ENCODE data around the gene ORC1. TPM values are rescaled to one million over a fixed set of nuclear protein-coding genes. Genes with fewer than 3 reads are reported as not detected.

The ORC1 gene
- polyA plus RNA-seq, 1 donor (not counting 4 experiments of a cell fraction or from before 2014, with no cell fraction given) = 5.8 TPM

DNA sequence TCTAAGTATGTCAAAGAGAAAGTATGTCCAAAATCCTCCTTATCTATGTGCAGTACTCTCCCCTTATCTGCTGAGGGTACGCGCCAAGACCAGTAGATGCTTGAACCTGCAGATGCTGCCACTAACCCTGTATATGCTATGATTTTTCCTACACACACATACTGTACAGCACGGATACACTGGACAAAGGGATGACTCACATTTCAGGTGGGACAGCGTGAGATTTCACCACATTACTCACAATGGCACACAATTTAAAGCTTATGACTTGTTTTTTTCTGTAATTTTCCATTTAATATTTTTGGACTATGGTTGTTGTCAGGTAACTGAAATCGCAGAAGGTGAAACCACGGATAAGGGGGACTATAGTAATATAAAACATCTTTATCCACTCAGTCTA is 4.1 kb downstream of the ORC1 start:
- FAIRE-seq = no peak
- Histone ChIP-seq H3K9me1 (ENCODE audit: control insufficient read depth, extremely low read depth, insufficient read depth, low read length) (no peaks in the 10 kb centered on the region), H4K20me1 (ENCODE audit: control insufficient read depth, extremely low read depth, insufficient read depth, low read length) (no peaks in the 10 kb centered on the region), H3K9me3 (ENCODE audit: control insufficient read depth, low read depth, low read length) (no peaks in the 10 kb centered on the region), H3K27ac (ENCODE audit: control insufficient read depth, insufficient read depth, low read length) (no peak overlapping the region), H3K4me1 (ENCODE audit: control insufficient read depth, extremely low read depth, insufficient read depth, low read length) (peaks cover 6% of the 10 kb centered on the region), H3K27me3 (ENCODE audit: control insufficient read depth, extremely low read depth, insufficient read depth, low read length) (no peaks in the 10 kb centered on the region), H2AFZ (ENCODE audit: control insufficient read depth, low read length) (no peak overlapping the region), H3K79me2 (ENCODE audit: control insufficient read depth, insufficient read depth, low read length) (peaks cover 15% of the 10 kb centered on the region), H3K4me2 (ENCODE audit: control insufficient read depth, extremely low read depth, insufficient read depth, low read depth, low read length) (no peak overlapping the region), H3K36me3 (ENCODE audit: control insufficient read depth in 2 of 2, extremely low read depth in 1 of 2, insufficient read depth in 2 of 2, low read length in 2 of 2) (peaks cover 0 to 6% of the 10 kb centered on the region in 2 experiments), H3K4me3 (ENCODE audit: control insufficient read depth in 2 of 3, extremely low read depth in 1 of 3, insufficient read depth in 2 of 3, low read depth in 1 of 3, low read length in 3 of 3) (no peak overlapping the region), H3K9ac (ENCODE audit: control insufficient read depth, extremely low read depth, insufficient read depth, low read length) (no peak overlapping the region)
- TF ChIP-seq EZH2 (IDR thresholded peaks at IDR 0.05; ENCODE audit: low read length) = no peak
- TF ChIP-seq, protein P1, sequence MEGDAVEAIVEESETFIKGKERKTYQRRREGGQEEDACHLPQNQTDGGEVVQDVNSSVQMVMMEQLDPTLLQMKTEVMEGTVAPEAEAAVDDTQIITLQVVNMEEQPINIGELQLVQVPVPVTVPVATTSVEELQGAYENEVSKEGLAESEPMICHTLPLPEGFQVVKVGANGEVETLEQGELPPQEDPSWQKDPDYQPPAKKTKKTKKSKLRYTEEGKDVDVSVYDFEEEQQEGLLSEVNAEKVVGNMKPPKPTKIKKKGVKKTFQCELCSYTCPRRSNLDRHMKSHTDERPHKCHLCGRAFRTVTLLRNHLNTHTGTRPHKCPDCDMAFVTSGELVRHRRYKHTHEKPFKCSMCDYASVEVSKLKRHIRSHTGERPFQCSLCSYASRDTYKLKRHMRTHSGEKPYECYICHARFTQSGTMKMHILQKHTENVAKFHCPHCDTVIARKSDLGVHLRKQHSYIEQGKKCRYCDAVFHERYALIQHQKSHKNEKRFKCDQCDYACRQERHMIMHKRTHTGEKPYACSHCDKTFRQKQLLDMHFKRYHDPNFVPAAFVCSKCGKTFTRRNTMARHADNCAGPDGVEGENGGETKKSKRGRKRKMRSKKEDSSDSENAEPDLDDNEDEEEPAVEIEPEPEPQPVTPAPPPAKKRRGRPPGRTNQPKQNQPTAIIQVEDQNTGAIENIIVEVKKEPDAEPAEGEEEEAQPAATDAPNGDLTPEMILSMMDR (optimal IDR thresholded peaks at IDR 0.05 in 1 of 3, IDR thresholded peaks at IDR 0.05 in 1 of 3, conservative IDR thresholded peaks at IDR 0.05 in 1 of 3; ENCODE audit: extremely low read depth in 1 of 3, insufficient read depth in 2 of 3, low read length in 3 of 3) = no peak
- DNase-seq (ENCODE audit: low read depth, low spot score) = no peak
- dilution Hi-C loops (cut with MboI; ENCODE audit: extremely low pct_ligation_motif_present, low sequenced_read_pairs) = no loop called here

- no peak overlapping the region for H3K27ac ChIP-seq (ENCODE audit: control insufficient read depth, insufficient read depth, low read length)
- TF ChIP-seq, protein P1 (optimal IDR thresholded peaks at IDR 0.05 in 1 of 3, IDR thresholded peaks at IDR 0.05 in 1 of 3, conservative IDR thresholded peaks at IDR 0.05 in 1 of 3; ENCODE audit: extremely low read depth in 1 of 3, insufficient read depth in 2 of 3, low read length in 3 of 3) = no peak
- no peak for TF ChIP-seq EZH2 (IDR thresholded peaks at IDR 0.05; ENCODE audit: low read length)
- dilution Hi-C loops (cut with MboI; ENCODE audit: extremely low pct_ligation_motif_present, low sequenced_read_pairs) = no loop called here
Measured at GRCh38 chr1:52399629-52400028, 4.6 kb downstream of the ORC1 start.

More at GRCh38 chr1:52399629-52400028, 4.6 kb downstream of the ORC1 start:
- FAIRE-seq = no peak
- DNase-seq (ENCODE audit: low read depth, low spot score) = no peak
- no peak overlapping the region for H3K4me2 ChIP-seq (ENCODE audit: control insufficient read depth, extremely low read depth, insufficient read depth, low read depth, low read length)
- peaks cover 6% of the 10 kb centered on the region for H3K4me1 ChIP-seq (ENCODE audit: control insufficient read depth, extremely low read depth, insufficient read depth, low read length)
- H4K20me1 ChIP-seq (ENCODE audit: control insufficient read depth, extremely low read depth, insufficient read depth, low read length) = no peaks in the 10 kb centered on the region
- peaks cover 10% of the 10 kb centered on the region for H3K79me2 ChIP-seq (ENCODE audit: control insufficient read depth, insufficient read depth, low read length)
- no peaks in the 10 kb centered on the region for H3K27me3 ChIP-seq (ENCODE audit: control insufficient read depth, extremely low read depth, insufficient read depth, low read length)
- H3K9ac ChIP-seq (ENCODE audit: control insufficient read depth, extremely low read depth, insufficient read depth, low read length) = no peak overlapping the region
- H3K36me3 ChIP-seq (ENCODE audit: control insufficient read depth in 2 of 2, extremely low read depth in 1 of 2, insufficient read depth in 2 of 2, low read length in 2 of 2) = peaks cover 0 to 6% of the 10 kb centered on the region in 2 experiments
- H2AFZ ChIP-seq (ENCODE audit: control insufficient read depth, low read length) = no peak overlapping the region
- no peaks in the 10 kb centered on the region for H3K9me1 ChIP-seq (ENCODE audit: control insufficient read depth, extremely low read depth, insufficient read depth, low read length)
- no peak overlapping the region for H3K4me3 ChIP-seq (ENCODE audit: control insufficient read depth in 2 of 3, extremely low read depth in 1 of 3, insufficient read depth in 2 of 3, low read depth in 1 of 3, low read length in 3 of 3)
- H3K9me3 ChIP-seq (ENCODE audit: control insufficient read depth, low read depth, low read length) = no peaks in the 10 kb centered on the region

All from keratinocyte (primary cell).